ENCODE data around the gene KISS1R.

The KISS1R gene

GRCh38 chr19:940591-941291, 23.6 kb downstream of the KISS1R start:
- DNase-seq = peak; percentile 64

- no peak for DNase-seq
Measured at GRCh38 chr19:941292-942132, 24.4 kb downstream of the KISS1R start.

- DNase-seq = no peak
Measured at GRCh38 chr19:942133-942645, 25.1 kb downstream of the KISS1R start.

GRCh38 chr19:943551-944170, 26.5 kb downstream of the KISS1R start:
- no peak for DNase-seq

- no peak for DNase-seq
Measured at GRCh38 chr19:944171-944567, 27.0 kb downstream of the KISS1R start.

- DNase-seq = no peak
Measured at GRCh38 chr19:944663-945241, 27.6 kb downstream of the KISS1R start.

GRCh38 chr19:945401-946252, 28.5 kb downstream of the KISS1R start:
- DNase-seq = no peak

GRCh38 chr19:947090-947706, 30.1 kb downstream of the KISS1R start:
- DNase-seq = no peak

GRCh38 chr19:947707-948539, 30.8 kb downstream of the KISS1R start:
- DNase-seq = no peak

- no peak for DNase-seq
Measured at GRCh38 chr19:948842-949496, 31.8 kb downstream of the KISS1R start.

- no peak for DNase-seq
Measured at GRCh38 chr19:950352-951066, 33.4 kb downstream of the KISS1R start.

GRCh38 chr19:952049-952679, 35.0 kb downstream of the KISS1R start:
- DNase-seq = no peak

GRCh38 chr19:952680-953444, 35.7 kb downstream of the KISS1R start:
- DNase-seq = no peak

- no peak for DNase-seq
Measured at GRCh38 chr19:953445-954271, 36.5 kb downstream of the KISS1R start.

GRCh38 chr19:954272-954671, 37.1 kb downstream of the KISS1R start:
- DNase-seq = no peak

GRCh38 chr19:954672-955494, 37.8 kb downstream of the KISS1R start:
- no peak for DNase-seq

All from stimulated activated CD8-positive, alpha-beta memory T cell treated with anti-CD3 and anti-CD28 coated beads, Interleukin-4, amount 100 ng/mL, for 48 hours (primary cell).